Stomach (tissue), 4 donors: ENCODE results near the gene BIRC6.

Source experiments
- CTCF ChIP-seq, 7 experiments: fragments of 450-650 bp in 4 of 7; fragments of 200-600 bp in 3 of 7; sonication (generic) in 3 of 7; IDR thresholded peaks; one replicate each; pipeline ENCODE4 v1.5.1; 2016 to 2019; ENCODE audit warnings: antibody characterized with exemption in 7 of 7, control low read depth in 2 of 7, mild to moderate bottlenecking in 1 of 7
- POLR2A ChIP-seq, 4 donors: fragments of 450-650 bp; IDR thresholded peaks; one replicate each; pipeline ENCODE4 v1.6.1; 2016; ENCODE audit warnings: antibody characterized with exemption in 4 of 4, control low read depth in 2 of 4, mild to moderate bottlenecking in 1 of 4, moderate library complexity in 1 of 4
- POLR2AphosphoS5 ChIP-seq, 3 donors: sonication (generic); formaldehyde crosslinking; IDR thresholded peaks; one replicate each; pipeline ENCODE4 v1.6.1; 2016; ENCODE audit warnings: antibody characterized with exemption in 3 of 3

- no peak for TF ChIP-seq CTCF (IDR thresholded peaks at IDR 0.05)
- no peak for TF ChIP-seq POLR2A (IDR thresholded peaks at IDR 0.05)
- no peak for TF ChIP-seq POLR2AphosphoS5 (IDR thresholded peaks at IDR 0.05)
Measured at GRCh38 chr2:32484937-32485336, 128.1 kb downstream of the BIRC6 start.
